Lower leg skin (tissue), 3 donors: Measurements from ENCODE around the gene LEFTY2.

Source experiments
- CTCF ChIP-seq, 3 donors: fragments of 450-650 bp; IDR thresholded peaks; one replicate each; pipeline ENCODE4 v1.5.1; 2016; ENCODE audit warnings: antibody characterized with exemption in 3 of 3, mild to moderate bottlenecking in 3 of 3, moderate library complexity in 2 of 3
- POLR2A ChIP-seq, 2 donors: fragments of 450-650 bp; IDR thresholded peaks; one replicate each; pipeline ENCODE4 v1.6.1; 2016 to 2017; ENCODE audit warnings: antibody characterized with exemption in 2 of 2, mild to moderate bottlenecking in 1 of 2, moderate library complexity in 1 of 2

DNA sequence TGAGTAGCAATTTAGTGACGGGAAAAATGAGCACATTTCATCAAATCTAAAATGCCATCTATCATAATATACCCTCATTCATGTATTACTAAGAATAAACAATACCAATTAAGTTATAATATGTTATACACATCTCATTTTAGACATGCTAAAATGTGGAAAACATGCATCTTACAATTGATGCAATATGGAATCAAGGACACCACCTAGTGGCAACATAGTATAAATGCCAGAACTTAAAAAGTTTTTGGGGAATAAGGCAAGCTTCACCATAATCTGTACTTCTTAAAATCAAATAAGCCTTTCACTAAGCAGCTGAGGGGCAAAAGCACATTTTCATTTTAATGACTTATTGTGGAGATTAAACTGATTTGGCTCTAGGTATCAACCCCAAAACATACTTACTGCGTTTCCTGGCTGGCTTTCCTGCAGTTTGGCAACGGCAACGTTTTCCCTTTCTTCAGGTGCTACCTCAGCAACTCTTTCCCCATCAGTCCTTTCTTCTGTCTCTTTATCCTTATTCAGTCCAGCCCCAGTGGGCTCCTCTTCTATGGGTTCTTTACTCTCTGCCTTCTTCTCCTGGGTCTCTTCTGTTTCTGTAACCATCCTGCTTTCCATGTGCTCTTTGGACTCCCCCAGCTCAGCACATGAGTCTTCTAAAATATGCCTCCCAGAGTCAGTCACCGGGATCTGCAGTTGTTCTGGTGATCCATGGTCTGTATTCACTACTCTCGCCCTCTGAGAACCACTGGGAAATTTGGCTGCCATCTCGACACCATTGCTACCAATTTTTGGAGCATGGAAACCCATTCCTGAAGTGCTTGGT is 46.7 kb upstream of the LEFTY2 start:
- no peak for TF ChIP-seq POLR2A (IDR thresholded peaks at IDR 0.05)
- TF ChIP-seq CTCF (IDR thresholded peaks at IDR 0.05), result no peak
